Kidney (tissue), 14 donors: ENCODE results near the gene UBE2G2. TPM values are rescaled to one million over a fixed set of nuclear protein-coding genes. Genes with fewer than 3 reads are reported as not detected.
A peak's percentile ranks its signal among the peaks of the same experiment; 100 is the strongest.

Experiments
- DNase-seq, 5 donors: peaks; one replicate each; pipeline ENCODE4 v3.0.0-alpha.2; 2013 to 2020
- FAIRE-seq: peaks from 2 replicates; lab custom pipeline; 2012; peaks lifted over from hg19 to GRCh38; lab: Jason Lieb, UNC
- H3K27ac ChIP-seq, 2 donors: one replicate each; pipeline ENCODE4 v1.7.0; 2013; ENCODE audit warnings: low read depth in 2 of 2, low read length in 2 of 2, inconsistent platforms in 1 of 2
- H3K27me3 ChIP-seq: one replicate; pipeline ENCODE4 v1.7.1; 2013; ENCODE audit warnings: low read length, inconsistent platforms; ENCODE audit not compliant: control insufficient read depth, insufficient read depth
- H3K36me3 ChIP-seq, 3 donors: one replicate each; pipeline versions ENCODE4 v1.7.0 to v1.7.1; 2013; ENCODE audit warnings: low read length in 3 of 3, control low read depth in 1 of 3, inconsistent platforms in 1 of 3; ENCODE audit not compliant: insufficient read depth in 3 of 3, control insufficient read depth in 2 of 3
- H3K4me1 ChIP-seq, 3 donors: one replicate each; pipeline versions ENCODE4 v1.7.0 to v1.7.1; 2013; ENCODE audit warnings: low read length in 3 of 3, inconsistent platforms in 1 of 3, low read depth in 1 of 3; ENCODE audit not compliant: control insufficient read depth in 2 of 3, insufficient read depth in 2 of 3
- H3K4me3 ChIP-seq, 3 donors: one replicate each; pipeline versions ENCODE4 v1.7.0 to v1.8.1; 2013; ENCODE audit warnings: low read length in 3 of 3, control low read depth in 1 of 3, inconsistent platforms in 1 of 3
- H3K9ac ChIP-seq, 3 donors: one replicate each; pipeline versions ENCODE4 v1.7.0 to v1.7.1; 2013; ENCODE audit warnings: low read length in 3 of 3, control low read depth in 1 of 3, inconsistent platforms in 1 of 3
- H3K9me3 ChIP-seq, 3 donors: one replicate each; pipeline versions ENCODE4 v1.7.0 to v1.7.1; 2013; ENCODE audit warnings: low read length in 3 of 3, control low read depth in 1 of 3, inconsistent platforms in 1 of 3; ENCODE audit not compliant: control insufficient read depth in 2 of 3, insufficient read depth in 1 of 3
- intact Hi-C: fragments of 100-400 bp; cut with DNase I; formaldehyde crosslinking; loops from one replicate; pipeline ENCODE4 v1.11.1; 2022
- polyA plus RNA-seq: library from polyadenylated mRNA; stranded (reverse); fragments of 350-450 nt; fragmentation: Illumina TruSeq; extraction: RNeasy Lipid Tissue Mini Kit (QIAGEN cat#74804); gene quantifications from one replicate; pipeline ENCODE4 v1.2.3, GENCODE V29; 2014; ENCODE audit warnings: low read depth, low replicate concordance; ENCODE audit not compliant: insufficient read depth
- total RNA-seq: library from RNA; stranded (reverse); fragmentation: NEBNext Ultra II Directional; extraction: Animal tissue kit (Norgen Biotek cat#: 25700); gene quantifications from one replicate; pipeline ENCODE4 v1.2.1, GENCODE V29; 2021
- TF ChIP-seq, protein P1 (sequence below): IDR thresholded peaks from 3 replicates; pipeline ENCODE4 v1.5.1; 2012; ENCODE audit warnings: mild to moderate bottlenecking, moderate library complexity, borderline replicate concordance; ENCODE audit not compliant: insufficient read depth; ENCODE audit errors: extremely low read depth
- donor health status: control.
- donor health status: control.
- donor health status: control.
- donor health status: control.
- donor health status: control.
- donor health status: DM: yes; HTN: yes; CAD: no.
- donor health status: Normal renal cell carcinoma (clear cell type).

Gene UBE2G2
- total and polyA plus RNA-seq, 2 donors from 2014 or later, result 39.4 to 86.0 TPM

DNA sequence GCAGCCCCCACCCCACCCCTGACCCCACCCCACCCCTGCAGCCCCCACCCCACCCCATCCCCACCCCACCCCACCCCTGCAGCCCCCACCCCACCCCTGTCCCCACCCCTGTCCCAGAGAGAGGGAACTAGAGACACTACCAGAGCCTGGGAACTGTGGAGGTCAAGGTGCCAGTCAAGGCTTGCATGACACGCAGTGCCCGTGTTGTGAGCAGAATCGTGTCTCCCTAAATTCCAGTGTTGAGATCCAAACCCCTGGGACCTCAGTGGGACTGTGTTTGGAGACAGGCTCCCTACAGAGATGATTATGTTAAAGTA, 34.7 kb upstream of the UBE2G2 start:
- DNase-seq (no peak), FAIRE-seq (no peak)
- Histone ChIP-seq H3K27me3 (no peaks in the 10 kb centered on the region), H3K4me1 (peaks cover 0 to 2% (median 0%) of the 10 kb centered on the region in 3 donors), H3K27ac (no peak overlapping the region), H3K9ac (no peak overlapping the region), H3K9me3 (no peaks in the 10 kb centered on the region), H3K4me3 (no peak overlapping the region), H3K36me3 (no peaks in the 10 kb centered on the region)
- intact Hi-C loops, result no loop called here
- TF ChIP-seq, protein P1, sequence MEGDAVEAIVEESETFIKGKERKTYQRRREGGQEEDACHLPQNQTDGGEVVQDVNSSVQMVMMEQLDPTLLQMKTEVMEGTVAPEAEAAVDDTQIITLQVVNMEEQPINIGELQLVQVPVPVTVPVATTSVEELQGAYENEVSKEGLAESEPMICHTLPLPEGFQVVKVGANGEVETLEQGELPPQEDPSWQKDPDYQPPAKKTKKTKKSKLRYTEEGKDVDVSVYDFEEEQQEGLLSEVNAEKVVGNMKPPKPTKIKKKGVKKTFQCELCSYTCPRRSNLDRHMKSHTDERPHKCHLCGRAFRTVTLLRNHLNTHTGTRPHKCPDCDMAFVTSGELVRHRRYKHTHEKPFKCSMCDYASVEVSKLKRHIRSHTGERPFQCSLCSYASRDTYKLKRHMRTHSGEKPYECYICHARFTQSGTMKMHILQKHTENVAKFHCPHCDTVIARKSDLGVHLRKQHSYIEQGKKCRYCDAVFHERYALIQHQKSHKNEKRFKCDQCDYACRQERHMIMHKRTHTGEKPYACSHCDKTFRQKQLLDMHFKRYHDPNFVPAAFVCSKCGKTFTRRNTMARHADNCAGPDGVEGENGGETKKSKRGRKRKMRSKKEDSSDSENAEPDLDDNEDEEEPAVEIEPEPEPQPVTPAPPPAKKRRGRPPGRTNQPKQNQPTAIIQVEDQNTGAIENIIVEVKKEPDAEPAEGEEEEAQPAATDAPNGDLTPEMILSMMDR, result no peak

DNA sequence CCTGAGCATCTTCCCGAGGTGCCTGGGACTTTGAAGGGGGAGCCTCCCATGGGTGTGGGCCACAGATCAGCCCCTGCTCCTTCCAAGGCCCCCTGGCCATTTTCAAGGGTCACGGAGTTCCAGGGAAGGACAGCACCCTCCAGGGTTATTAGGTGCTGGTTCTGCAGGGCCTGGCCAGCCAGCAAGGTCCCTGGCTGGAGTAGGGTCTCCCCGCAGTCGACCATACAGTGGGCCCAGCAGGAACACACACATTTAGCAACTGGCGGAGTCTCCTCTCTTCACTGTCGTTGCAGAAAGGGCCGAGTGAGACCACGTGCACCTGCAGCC, 34.0 kb upstream of the UBE2G2 start:
- H3K4me3 ChIP-seq, result no peak overlapping the region
- peaks cover 0 to 2% (median 0%) of the 10 kb centered on the region in 3 donors for H3K4me1 ChIP-seq
- DNase-seq (no peak), FAIRE-seq (no peak)
- intact Hi-C loops, result no loop called here
- no peaks in the 10 kb centered on the region for H3K9me3 ChIP-seq
- H3K27me3 ChIP-seq, result no peaks in the 10 kb centered on the region
- TF ChIP-seq, protein P1, result no peak
- H3K9ac ChIP-seq, result no peak overlapping the region
- H3K27ac ChIP-seq, result no peak overlapping the region
- no peaks in the 10 kb centered on the region for H3K36me3 ChIP-seq

DNA sequence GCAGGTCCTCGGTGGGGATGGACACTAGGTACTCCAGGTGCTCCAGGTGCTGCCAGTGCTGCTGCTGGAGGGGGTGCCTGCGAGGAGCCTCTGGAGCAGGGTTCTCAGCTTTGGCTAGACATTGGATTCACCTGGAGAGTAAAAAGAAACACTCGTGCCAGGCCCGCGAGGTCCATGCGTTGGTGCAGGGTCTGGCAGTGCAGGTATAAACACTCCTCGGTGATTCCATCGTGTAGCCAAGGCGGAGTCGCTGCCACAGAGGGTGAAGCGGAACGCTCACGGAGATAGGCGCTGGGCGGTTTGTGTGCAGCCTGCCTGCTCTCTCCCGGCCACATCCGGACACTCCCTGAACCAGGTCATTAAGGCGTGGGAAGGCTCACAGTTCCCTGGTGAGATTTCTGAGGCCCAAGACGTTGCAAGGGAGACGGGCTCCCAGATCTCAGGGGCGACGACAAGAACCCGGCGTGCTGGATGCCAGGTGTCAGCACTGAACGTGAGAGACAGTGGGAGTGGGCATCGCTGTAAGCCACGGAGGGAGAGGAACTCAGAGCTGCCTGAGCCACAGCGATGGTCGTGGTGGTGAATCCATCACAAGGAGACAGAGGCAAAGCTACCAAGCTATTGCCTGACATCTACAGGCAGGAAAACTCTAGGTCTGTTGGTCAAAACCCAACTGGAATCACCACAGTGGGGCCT, 33.5 kb upstream of the UBE2G2 start:
- Histone ChIP-seq H3K9ac (no peak overlapping the region), H3K4me3 (no peak overlapping the region), H3K27me3 (no peaks in the 10 kb centered on the region), H3K36me3 (no peaks in the 10 kb centered on the region), H3K27ac (no peak overlapping the region), H3K9me3 (no peaks in the 10 kb centered on the region), H3K4me1 (peaks cover 0 to 2% (median 0%) of the 10 kb centered on the region in 3 donors)
- DNase-seq, result peak in 3 of 5 donors; percentile 32 to 60 (median 54)
- intact Hi-C loops, result no loop called here
- TF ChIP-seq, protein P1, result no peak
- no peak for FAIRE-seq
